ENCODE results near the gene STOM.

The STOM gene

DNA sequence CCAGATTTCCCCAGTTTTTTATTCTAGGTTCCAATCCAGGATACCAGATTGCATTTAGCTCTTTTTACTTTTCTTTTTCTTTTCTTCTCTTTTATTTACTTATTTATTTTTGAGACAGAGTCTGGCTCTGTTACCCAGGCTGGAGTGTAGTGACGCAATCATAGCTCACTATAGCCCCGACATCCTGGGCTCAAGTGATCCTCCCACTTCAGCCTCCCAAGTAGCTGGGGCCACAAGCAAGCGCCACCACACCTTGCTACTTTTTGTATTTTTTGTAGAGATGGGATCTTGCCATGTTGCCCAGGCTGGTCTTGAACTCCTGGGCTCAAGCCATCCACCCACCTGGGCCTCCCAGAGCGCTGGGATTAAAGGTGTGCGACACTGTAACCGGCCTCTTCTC, 53.7 kb downstream of the STOM start:
- DNase-seq (ENCODE audit: low read depth): no peak
- TF ChIP-seq, protein P1, sequence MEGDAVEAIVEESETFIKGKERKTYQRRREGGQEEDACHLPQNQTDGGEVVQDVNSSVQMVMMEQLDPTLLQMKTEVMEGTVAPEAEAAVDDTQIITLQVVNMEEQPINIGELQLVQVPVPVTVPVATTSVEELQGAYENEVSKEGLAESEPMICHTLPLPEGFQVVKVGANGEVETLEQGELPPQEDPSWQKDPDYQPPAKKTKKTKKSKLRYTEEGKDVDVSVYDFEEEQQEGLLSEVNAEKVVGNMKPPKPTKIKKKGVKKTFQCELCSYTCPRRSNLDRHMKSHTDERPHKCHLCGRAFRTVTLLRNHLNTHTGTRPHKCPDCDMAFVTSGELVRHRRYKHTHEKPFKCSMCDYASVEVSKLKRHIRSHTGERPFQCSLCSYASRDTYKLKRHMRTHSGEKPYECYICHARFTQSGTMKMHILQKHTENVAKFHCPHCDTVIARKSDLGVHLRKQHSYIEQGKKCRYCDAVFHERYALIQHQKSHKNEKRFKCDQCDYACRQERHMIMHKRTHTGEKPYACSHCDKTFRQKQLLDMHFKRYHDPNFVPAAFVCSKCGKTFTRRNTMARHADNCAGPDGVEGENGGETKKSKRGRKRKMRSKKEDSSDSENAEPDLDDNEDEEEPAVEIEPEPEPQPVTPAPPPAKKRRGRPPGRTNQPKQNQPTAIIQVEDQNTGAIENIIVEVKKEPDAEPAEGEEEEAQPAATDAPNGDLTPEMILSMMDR (IDR thresholded peaks at IDR 0.05; ENCODE audit: low read length, missing control alignments): no peak
- H3K4me3 ChIP-seq (replicated peaks; ENCODE audit: low read depth, low read length): no peak overlapping the region

DNA sequence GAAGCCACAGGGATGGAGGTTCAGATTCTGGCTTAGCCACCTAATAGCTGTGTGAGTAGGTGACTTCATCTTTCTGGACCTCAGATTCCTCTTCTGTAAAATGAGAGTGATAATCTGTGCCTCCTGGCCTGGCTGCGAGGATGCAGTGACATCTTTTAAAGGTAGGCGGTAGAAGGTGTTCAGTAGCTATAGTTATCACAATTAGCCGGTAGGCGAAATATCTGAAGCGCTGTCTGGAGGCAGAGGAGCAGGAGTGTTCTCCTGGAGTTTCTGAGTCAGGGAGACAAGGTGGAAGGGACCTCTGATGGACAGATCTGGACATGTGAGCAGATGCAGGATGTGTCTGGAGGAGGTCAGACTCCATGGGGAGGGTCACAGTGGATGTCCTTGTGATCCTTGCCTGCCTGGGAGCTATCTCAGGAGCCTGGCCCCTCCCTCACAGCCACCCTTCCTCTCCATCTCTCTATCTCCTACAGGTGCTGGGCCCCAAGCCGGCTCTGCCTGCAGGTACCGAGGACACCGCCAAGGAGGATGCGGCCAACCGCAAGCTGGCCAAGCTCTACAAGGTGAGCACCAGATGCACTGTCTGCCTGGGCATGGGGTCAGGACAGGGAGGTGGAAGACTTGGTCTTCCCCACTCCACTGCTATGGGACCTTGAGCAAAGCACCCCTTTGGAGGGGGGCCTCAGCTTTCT, 56.4 kb downstream of the STOM start:
- TF ChIP-seq, protein P1 (IDR thresholded peaks at IDR 0.05; ENCODE audit: low read length, missing control alignments): no peak
- H3K4me3 ChIP-seq (replicated peaks; ENCODE audit: low read depth, low read length): no peak overlapping the region
- no peak for DNase-seq (ENCODE audit: low read depth)

DNA sequence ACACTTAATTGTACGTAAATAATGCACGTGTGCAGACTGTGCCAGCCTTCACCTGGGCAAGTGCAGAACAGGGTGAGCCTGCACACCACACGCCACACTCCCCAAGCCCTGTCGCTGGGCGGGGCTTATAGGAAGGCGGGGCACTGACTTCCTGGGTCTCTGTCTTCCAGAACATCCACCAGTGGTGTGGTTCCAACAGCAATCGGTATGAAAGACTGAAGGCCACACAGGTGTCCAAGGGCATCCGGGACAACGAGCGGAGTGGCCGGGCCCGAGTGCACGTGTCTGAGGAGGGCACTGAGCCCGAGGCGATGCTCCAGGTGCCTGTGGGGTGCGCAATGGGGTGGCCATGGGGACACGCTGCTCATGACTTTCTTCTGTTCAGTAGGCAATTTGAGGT, 57.9 kb downstream of the STOM start:
- DNase-seq (ENCODE audit: low read depth): no peak
- no peak overlapping the region for H3K4me3 ChIP-seq (replicated peaks; ENCODE audit: low read depth, low read length)
- TF ChIP-seq, protein P1 (IDR thresholded peaks at IDR 0.05; ENCODE audit: low read length, missing control alignments): no peak

DNA sequence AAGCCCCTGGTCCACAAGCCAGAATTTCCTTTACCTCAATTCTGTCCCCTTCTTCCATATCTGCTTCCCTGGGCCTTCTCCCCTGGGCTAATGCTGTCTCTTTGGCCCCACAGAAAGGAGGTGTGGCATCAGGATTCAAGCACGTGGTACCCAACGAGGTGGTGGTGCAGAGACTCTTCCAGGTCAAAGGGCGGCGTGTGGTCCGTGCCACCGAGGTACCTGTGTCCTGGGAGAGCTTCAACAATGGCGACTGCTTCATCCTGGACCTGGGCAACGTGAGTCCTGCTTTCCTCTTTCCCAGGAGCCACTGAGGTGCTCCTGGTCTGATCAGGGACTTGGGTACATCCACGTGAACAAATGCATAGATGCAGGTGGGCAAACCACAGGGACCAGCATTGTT, 59.5 kb downstream of the STOM start:
- H3K4me3 ChIP-seq (replicated peaks; ENCODE audit: low read depth, low read length): no peak overlapping the region
- TF ChIP-seq, protein P1 (IDR thresholded peaks at IDR 0.05; ENCODE audit: low read length, missing control alignments): no peak
- no peak for DNase-seq (ENCODE audit: low read depth)

DNA sequence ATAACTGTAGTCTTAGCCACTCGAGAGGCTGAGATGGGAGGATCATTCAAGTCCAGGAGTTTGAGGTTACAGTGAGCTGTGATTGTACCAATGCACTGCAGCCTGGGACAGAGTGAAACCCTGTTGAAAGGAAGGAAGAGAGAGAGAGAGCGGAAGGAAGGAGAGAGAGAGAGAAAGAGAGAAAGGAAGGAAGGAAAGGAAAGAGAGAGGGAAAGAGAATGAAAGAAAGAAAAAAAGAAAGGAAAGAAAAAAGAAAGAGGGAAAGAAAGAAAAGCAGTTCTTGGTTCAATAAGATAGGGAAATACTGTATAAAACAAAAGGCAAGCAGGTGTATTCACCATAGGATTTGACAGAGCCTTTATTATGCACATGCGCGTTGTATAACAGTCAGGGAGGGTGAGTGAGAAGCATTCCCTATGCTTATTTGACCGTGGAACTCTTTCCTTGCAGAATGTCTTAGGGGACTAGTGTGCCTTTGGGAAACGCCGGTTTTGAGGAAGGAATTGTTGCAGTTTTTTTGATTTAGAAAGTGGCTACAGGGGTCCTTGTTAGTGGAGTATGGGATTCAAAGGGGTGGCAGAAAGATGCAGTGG, 60.1 kb downstream of the STOM start:
- H3K4me3 ChIP-seq (replicated peaks; ENCODE audit: low read depth, low read length): no peak overlapping the region
- no peak for DNase-seq (ENCODE audit: low read depth)
- TF ChIP-seq, protein P1 (IDR thresholded peaks at IDR 0.05; ENCODE audit: low read length, missing control alignments): no peak

DNA sequence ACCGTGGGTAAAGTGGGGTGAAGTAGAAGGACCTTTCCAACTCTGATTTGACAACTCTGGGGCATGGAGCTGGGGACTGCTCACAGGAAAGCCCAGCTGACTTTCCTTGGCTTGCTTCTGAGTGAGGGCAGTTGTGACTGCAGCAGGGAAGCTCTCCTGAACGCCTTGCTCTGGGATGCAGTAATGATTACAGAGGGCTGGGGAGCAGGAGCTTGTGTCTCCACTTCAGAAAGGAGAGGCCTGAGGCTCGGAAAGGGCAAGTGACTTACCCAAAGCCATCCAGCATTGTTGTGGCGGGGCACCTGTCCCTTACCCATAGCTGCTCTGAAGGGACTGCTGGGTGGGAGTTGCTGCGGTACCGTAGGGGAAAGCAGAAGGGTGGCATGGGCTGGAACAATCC, 60.9 kb downstream of the STOM start:
- TF ChIP-seq, protein P1 (IDR thresholded peaks at IDR 0.05; ENCODE audit: low read length, missing control alignments): no peak
- DNase-seq (ENCODE audit: low read depth): no peak
- H3K4me3 ChIP-seq (replicated peaks; ENCODE audit: low read depth, low read length): no peak overlapping the region

DNA sequence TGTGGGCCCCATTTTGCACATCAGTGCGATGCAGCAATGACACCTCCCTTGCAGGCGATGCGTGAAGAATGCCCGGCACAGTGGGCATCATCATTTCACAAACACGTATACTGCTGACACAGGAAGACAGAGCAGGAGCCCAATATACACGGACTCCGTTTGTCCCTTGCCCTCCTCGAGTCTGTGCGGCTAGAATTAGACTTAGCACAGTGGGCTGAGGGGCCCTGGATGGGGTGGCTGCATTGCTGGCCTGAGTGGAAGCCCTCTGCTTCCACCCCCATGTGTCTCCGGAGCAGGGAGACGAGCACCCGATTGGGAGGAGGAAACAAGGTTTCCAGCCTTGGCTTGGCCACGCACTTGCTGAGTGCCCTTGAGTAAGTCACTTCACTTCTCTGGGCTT, 61.3 kb downstream of the STOM start:
- TF ChIP-seq, protein P1 (IDR thresholded peaks at IDR 0.05; ENCODE audit: low read length, missing control alignments): no peak
- no peak for DNase-seq (ENCODE audit: low read depth)
- no peak overlapping the region for H3K4me3 ChIP-seq (replicated peaks; ENCODE audit: low read depth, low read length)

All from fibroblast of pulmonary artery (primary cell).